Stimulated activated CD4-positive, alpha-beta T cell treated with anti-CD3 and anti-CD28 coated beads, Interleukin-12 subunit alpha, Interleukin-12 subunit beta, amount 100 ng/mL, for 4 hours (primary cell): ENCODE measurements around the gene ANKRD6.

ENCODE experiments used
- DNase-seq: peaks from one replicate; pipeline ENCODE4 v3.0.0-alpha.2; 2020

The ANKRD6 gene

DNA sequence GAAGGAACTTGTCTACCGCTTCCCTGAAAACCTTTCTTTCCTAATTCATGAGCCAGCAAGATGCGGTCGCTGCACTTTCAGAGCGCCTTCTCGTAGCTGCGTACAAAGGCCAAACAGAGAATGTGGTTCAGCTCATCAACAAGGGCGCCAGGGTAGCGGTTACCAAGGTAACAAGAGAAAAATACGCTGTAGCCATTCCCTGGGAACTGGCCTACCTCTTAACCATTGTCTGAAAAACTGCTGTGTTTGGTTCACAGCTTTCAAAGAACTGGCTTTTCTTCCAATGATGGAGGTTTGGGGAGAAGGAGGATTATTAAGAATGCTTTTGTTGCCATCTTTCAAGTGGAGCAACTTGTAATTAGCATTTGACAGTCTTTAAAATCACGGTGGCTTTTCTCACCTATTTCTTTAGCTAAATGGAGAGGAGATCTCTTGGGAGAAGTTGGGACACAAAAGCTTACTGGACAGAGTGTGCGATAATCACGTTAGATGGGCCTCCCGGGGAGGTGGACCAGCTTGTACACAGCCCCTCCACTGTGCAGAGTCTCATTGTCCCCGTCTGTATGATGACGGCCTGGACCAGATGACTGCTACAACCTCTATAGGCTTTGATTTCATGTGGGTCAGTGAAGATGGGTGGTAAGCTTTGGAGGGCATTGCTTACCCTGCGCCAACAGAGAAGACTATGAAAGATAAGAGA is 134.1 kb downstream of the ANKRD6 start:
- DNase-seq: no peak

DNA sequence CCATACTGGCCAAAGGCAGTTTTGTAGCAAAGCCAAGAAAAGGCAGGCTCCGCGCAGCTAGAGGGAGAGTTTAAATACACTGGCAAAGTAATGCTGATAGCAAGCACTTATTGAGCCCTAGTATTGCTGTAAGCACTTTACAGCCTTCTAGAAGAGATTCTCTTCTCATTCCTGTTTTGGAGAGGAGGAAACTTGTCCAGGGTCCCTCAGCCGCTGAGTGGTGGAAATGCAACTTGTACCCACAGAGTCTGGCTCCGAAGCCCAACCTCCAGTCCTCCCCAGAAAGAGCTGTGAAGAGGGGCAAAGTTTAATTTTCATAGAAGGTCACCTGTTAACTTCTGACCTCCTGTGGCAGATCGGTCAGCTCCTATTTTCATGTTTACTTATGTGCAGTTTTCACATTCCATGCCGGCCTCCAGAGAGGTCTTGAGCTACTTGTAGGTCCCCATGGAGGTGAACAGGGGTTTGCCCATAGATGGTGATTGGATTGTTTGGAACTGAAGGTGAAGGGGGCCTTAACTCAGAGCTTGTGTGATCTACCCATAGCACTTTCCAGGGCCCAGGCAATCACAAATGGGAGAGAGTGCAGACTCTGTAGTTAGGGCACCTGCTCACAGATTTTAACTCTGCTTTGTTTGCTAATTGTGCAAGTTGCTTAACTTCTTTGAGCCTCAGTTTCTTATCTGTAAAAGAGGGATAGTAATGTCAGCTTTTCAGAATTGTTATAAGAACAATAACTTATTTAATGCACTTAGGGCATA is 134.9 kb downstream of the ANKRD6 start:
- DNase-seq: no peak

DNA sequence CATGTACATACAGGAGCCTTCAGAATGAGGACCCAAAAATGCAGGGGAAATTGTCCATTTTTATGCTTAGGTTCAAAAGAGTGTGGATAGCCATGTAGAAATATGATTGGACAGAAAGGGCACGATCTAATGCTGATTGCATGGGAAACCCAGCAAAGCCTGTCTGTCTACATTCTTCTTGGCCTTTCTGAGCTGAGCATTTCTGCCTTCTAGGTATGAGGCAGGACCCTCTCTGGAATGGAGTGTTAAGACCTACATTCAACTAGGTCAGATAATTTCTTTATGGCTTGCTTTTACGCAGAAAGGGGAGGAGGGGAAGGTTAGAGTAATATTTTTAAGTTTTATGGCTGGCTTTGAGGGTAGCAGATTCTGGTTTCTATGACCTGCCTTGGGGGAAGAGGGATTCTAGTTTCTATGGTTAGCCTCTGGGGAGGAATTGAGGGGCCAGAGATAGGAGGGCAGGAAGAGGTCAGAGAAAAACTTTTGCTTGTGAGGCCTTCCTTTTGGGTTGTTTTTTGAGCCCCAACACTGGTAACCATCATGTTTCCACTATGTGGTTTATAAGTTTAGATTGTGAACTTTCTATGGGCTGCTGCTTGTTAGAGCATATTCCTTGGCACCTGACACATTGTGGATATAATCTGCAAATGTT is 142.1 kb downstream of the ANKRD6 start:
- DNase-seq: no peak

DNA sequence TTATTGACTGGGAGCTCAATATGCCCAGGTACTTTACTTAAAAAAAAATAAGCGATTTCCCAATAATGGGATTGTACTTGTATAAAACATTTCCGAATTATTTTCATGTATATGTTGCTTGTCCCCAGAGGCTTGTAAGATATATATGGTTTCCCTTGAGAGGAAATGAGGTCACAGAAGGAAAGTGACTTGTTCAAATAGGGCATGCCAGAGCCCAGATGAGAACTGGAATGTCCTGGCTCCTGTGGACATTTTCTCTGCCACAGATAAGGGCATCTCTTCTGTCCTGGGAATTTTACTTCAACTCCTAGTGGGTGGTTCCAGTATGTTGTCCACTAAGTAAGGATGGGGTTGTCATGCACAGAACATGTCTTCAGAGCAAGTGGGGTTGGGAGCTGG is 142.6 kb downstream of the ANKRD6 start:
- no peak for DNase-seq

DNA sequence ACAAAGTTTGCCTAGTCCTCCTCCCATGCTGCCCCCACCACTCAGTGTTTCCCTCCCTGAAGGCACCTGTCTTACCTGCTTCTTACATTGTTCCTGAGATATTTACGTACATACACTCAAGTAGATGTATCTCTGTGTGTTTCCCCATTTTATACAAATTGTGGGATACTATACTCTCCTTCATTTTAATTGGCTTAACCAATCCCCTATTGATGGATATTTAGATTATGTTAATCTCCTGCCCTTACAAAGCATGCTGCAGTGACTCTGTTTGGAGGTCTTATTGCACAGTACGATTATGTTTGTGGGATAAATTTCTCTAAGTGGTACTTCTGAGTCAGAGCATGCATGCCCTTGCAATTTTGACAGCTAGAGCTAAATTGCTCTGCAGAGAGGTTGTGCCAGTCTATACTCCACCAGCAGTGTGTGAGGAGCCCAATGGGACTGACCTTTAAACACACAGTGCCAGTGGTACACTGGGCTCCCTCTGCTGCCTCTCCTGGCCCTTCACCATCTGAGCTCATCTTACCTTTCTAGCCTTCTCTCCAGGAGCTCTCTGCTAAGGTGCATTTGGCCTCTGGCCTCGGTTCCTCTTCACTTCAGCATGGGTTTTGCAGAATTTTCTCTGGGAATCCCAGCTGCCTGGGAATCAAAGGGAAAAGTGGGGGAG is 148.2 kb downstream of the ANKRD6 start:
- no peak for DNase-seq

DNA sequence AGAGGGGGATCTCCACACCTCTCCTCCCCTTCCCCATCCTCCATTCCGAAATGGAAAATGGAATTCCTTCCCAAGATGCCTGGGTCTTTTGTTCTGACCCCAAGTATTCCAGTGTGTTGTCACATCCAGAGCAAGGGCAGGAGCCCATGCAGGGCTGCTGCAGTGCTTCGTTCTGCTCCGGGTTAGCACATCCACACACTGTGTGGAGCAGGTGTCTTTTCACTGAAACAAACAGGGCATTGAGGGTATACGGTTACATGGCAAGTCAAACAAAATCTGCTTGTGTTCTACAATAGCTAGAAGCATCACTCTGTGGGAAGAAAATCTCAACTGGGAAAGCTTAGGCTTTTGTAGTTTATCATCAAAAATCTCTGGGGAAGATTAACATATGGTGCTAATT is 148.7 kb downstream of the ANKRD6 start:
- no peak for DNase-seq

DNA sequence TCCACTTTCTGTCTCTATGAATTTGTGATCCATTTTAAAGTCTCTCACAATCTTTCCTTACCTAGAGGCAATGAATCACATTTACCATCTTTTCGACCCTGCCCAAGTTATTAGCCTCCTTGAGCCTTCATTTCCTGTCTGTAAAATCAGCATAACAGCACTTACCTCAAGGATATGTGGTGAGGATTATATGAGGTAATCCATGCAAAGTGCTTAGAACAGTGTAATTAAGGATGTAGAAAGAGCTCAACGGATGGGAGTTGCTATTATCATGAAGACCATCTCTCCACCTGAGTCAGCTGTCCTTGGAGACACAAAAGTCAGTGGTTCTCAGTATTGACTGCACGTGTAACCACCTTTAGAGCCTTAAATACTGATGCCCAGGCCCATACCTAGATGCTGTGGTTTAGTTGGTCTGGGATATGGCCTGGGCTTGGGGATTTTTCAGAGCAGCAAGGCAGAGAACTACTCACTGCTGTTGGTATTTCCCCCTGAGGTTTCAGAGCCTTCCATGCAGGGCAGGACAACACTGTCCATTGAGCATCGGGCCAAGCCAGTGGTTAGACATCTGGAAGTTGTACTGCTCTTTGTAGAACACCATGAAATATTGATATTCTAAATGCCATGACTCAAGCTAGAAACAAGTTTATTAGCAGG is 149.8 kb downstream of the ANKRD6 start:
- no peak for DNase-seq

DNA sequence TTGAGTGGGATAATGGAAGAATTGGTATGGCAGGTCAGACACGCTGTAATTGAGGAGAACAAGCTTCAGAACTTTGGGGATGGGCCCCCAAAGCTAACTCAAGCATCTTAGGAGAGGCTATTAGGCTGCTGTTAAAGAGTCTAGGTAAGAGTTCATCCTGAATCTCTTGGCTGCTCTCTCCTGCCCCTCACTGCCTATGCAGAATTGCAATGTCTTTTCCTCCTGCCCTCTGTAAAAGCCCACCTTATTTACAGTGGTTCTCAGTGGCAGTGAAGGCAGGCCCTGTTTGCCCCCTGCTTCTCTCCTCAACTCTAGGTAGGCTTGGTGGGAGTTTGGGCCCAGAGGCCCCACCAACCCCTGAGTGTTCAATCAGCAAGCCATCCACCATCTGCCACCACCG is 150.6 kb downstream of the ANKRD6 start:
- no peak for DNase-seq

DNA sequence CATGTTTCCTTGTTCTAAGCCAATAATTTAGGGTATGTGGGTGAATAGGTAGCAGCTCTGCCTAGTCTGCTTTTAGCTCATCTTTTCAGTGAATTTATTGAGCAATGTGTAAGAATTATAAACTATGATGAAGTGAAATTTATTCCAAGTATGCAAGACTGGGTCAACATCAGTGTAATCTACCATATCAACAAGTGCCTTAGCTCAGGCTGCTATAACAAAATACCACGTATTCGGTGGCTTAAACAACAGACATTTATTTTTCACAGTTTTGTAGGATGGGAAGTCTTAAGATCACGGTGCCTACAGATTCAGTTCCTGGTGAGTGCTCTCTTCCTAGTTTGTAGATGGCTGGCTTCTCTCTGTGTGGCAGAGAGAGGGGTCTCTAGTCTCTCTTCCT is 151.6 kb downstream of the ANKRD6 start:
- no peak for DNase-seq

DNA sequence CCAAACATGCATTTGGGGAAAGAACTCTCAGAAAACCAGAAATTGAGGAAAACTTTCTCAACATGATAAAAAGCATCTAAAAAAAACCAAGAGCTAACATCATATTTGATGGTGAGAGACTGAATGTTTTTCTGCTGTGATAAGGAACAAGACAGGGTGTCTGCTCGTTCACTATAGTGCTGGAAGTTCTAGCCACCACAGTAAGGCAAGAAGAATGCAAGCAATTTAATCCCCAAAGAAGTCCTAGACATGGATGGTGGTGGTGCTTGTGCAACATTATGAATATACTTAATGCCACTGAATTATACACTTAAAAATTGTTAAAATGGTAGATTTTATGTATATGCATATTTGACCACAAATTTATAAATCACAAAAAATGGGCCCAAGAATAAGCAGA is 152.2 kb downstream of the ANKRD6 start:
- no peak for DNase-seq

DNA sequence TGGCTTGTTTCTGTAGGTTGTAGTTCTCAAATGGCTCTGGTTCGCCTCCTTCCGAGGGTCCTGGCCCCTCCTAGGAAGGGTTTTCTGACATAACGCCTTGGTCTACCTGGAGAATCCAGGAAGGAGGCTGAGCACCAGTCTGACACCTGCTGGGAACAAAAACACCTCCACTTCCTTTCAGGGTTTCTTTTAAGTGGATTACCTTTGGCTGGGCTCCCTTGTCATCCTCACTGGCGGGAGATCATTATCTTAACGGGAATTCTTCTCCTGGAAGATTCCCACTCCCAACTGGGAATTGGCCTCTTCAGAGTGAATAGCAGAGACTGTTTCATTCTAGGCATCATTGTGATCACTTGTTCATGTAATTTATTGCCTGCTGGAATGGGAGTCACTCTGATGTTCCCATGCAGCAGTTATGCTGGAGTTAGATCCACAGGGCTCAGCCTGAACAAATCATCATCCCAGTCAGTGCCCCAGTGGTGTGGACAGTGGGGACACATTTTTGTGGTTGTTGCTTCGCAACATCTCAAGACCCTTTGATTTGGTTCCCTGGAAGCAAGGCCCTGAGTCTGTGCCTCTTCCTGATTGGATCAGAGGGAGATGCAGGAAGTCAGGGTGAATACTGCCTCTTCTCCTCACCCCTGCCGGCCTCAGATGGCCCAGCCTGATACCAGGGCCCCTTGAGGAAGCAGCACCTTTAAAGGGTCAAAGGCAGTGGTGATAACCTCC is 156.5 kb downstream of the ANKRD6 start:
- no peak for DNase-seq

DNA sequence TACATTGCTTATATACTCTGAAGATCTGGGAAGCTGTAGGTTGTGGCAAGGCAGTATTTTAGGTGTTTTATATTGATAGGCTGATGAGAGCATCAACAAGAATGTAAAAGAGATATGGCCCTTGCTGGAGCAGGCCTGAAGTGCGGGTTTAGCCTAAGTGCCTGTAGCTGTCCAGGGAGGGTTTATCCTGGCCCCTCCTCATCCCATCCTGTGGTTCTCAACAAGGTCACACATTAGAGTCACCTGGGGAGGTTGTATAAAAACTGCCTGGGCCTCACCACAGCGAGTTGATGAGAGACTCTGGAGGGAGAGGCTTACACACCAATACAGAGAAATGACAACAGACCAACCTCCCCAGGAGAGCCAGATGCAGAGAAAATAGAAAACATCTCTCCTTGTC is 157.2 kb downstream of the ANKRD6 start:
- DNase-seq: no peak

DNA sequence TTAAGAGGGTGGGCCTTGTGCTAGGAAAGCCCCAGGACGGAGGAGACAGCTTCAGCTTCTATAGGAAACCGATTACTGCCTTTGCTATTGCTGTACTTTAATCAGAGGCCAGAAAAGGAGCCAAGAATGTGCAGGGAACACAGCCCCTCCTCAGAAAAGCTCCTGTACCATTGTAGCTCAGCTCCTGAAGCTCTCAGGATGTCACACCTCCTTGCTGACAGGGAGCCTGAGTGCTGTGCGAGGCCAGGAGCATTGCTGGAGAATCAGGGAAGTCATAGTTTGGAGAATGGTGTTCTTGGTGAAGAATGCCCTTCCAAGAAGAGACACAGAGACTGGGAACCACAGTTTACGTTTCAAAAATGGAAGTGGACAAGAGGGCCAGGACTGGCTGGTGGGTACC is 158.8 kb downstream of the ANKRD6 start:
- no peak for DNase-seq

DNA sequence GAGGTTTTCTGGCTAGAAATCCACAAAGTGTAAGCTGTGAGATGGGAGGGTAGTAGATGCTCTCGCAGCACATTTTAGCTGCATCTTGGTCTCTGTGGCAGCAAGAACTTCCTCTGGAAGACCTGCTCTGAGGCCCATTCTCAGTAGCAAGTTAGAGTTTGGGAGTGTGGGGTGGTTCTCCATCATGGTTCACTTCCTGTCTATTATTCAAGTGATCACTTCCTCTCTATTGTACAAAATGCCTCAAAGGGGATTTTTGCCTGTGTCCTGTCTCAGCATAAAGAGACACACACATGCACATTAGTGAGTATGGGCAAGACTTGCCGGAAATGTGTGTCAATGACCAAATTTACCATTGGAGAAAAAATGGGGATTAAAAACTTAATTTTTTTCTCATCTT is 163.1 kb downstream of the ANKRD6 start:
- DNase-seq: no peak

DNA sequence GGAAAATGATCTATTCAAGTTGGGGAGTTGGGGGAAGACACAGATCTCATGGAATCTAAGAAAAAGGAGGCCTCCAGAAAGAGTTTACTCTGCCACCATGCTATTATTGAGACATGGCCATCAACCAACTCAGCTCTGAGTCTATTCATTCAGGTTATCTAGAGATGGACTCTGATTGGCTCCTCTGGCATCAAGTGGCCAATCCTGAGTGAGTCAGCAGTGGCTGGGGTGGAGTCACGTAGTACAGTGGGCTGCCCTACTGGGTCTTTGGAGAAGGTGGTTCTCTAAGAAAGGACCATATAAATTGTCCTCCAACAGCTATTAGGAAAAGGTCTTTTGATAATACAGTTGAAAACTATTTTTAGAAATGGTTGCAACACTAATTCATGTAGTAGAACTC is 163.5 kb downstream of the ANKRD6 start:
- DNase-seq: no peak

DNA sequence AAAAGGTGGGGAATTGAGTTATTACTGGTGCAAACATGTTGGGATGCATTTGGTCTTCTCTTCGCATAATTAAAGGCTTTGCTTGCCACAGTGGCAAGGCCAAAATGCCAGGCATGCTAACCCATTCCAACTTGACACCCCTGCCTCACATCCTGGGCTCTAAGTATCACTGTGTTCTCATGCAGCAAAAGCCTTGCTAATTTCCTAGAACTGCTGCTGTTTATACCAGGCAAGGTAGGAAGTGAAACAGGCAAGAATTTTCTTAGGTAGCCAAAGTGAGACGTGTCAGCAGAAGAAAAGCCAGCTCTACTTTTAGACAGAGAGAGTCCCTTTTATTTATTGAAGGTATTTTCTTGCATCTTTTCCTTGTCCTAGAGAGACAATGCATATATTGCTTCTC is 164.4 kb downstream of the ANKRD6 start:
- no peak for DNase-seq

DNA sequence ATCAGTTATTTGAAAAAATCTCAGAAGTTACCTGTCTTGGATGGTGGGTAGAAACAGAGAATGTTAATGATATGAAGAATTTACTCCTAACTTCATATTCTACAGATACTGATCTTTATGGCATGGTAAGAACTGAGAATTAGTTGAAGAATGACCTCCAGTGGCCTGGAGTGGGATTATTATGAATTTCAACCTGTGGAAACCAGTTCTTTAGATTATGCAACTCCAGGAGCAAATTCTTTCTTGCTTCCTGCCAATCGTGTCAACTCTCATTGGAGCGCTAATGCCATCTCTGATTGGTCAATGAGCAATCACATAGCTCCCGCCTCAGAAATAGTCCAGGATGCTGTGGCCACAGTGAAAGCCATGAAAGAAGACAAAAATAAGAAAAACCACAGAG is 165.0 kb downstream of the ANKRD6 start:
- DNase-seq: no peak

DNA sequence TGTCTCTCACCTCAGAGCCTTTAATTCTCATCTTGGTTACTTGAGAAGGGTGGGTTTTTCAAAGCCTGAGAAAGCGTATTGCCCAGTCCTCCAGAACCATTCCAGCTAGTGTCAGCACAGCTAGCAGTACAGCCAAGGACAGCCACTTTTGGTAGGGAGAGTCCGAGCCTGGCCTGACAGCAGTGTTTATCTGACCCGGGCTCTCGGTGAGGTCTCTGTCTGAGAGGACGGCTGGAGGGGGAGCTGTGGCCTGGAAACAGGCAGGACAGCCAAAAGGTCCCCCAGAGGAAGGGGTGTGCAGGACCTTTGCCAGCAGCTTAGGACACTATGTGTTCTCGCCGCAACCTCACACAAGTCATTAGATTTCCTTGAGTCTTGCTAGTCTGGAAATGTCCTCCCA is 166.8 kb downstream of the ANKRD6 start:
- no peak for DNase-seq

DNA sequence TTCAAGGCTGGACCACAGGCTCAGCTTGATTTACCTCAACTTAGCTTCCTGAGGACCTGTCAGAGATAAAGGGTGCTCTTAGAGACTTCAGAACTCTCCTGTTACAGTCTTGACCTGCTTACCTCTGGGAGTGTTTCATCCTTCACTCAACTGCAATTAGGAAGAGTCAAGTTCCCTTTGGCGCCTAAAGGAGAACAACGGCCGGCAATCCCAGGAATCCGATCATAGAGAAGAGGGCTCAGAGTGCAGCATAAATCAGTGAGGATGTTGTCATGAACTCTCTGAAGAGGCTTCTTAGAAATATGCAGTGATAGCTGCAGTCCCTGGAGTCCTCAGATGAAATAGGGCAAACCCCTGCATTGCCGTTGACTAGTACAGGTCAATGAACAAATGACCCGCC is 169.2 kb downstream of the ANKRD6 start:
- no peak for DNase-seq

DNA sequence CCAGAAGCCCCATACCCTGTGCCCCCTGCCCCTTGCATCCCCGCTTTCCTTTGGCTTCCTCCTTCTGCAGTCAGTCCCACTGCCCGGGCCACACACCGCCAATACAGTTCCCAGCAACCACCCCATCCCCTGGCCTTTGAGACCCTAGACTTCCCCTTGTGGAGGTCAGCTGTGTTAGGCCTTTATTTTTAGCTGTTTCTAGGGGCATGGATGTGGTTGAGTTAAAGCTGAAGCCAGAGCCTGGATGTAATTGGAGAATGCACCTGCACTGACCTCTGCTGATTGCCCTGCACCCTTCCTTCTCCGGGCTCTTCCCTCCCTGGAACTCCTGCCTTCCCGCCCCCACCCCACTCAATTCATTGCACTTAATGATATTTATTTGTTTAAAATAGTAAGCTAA is 171.7 kb downstream of the ANKRD6 start:
- no peak for DNase-seq

DNA sequence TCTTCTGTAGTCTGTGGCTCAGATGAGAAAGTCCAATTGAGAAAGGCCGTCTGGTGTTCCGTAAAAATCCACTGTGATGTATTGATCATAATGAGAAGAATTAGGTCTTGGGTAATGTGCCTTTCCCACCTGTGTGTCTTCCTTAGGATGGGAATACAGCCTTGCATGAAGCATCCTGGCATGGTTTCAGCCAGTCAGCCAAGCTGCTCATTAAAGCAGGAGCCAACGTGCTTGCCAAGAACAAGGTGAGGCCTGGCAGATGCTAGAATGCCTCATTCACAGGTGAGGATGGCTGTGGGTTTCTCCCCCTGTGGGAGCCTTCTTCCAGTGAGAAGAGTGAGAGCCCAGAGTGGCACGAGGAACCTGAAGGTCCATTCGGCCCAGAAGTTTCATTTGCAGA is 172.9 kb downstream of the ANKRD6 start:
- DNase-seq: no peak

DNA sequence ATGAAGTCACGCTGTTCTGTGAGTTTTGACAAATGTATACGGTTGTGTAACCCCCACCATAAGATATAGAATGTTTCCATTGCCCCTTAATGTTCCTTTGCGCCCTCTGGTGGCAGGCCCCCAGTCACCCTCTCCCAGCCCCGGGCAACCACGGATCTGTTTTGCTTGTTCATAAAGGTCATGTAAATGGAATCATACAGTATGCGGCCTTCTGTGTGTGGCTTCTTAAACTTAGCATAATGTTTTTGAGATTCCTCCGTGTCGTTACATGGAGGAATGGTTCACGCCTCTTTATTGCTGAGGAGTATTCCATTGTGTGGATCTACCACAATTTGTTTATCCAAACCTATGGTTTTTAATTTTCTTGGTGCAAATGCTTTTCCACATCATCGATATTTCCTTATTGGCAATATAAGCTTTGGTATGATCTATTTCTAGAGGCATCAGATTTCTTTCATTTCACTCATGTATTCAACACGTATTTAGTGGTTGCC is 177.2 kb downstream of the ANKRD6 start:
- peak; percentile 80 for DNase-seq
